ENCODE results near the gene ADH1B. TPM values are rescaled to one million over a fixed set of nuclear protein-coding genes. Genes with fewer than 3 reads are reported as not detected.

The ADH1B gene
- polyA plus RNA-seq, 2 of the 4 experiments (the other 2 are of a cell fraction) = not detected

GRCh38 chr4:99361268-99361898 lies 40.2 kb upstream of the ADH1B start:
- no peak for FAIRE-seq
- Histone ChIP-seq H3K4me1 (no peaks in the 10 kb centered on the region), H3K4me2 (no peak overlapping the region), H3K4me3 (no peak overlapping the region), H3K9me3 (no peaks in the 10 kb centered on the region), H3K27ac (no peak overlapping the region)
- POLR2A ChIA-PET = no interaction called here
- ATAC-seq = no peak
- no peak for TF ChIP-seq NR3C1 (IDR thresholded peaks at IDR 0.05)
- TF ChIP-seq HOXA7 (CRISPR knock-in tag; IDR thresholded peaks at IDR 0.05) = no peak
- TF ChIP-seq RAD21 (conservative IDR thresholded peaks at IDR 0.05 in 1 of 2, IDR thresholded peaks at IDR 0.05 in 1 of 2) = no peak
- no peak for TF ChIP-seq EP300 (IDR thresholded peaks at IDR 0.05)
- no peak for TF ChIP-seq CBX2 (IDR thresholded peaks at IDR 0.05; ENCODE audit: borderline replicate concordance, low read depth)
- no peak for TF ChIP-seq HDAC2 (IDR thresholded peaks at IDR 0.05)
- TF ChIP-seq FOSL2 (IDR thresholded peaks at IDR 0.05) = no peak
- TF ChIP-seq FOSL2 (CRISPR knock-in tag; IDR thresholded peaks at IDR 0.05) = no peak
- TF ChIP-seq TFCP2L1 (CRISPR knock-in tag; IDR thresholded peaks at IDR 0.05) = no peak
- no peak for TF ChIP-seq HES2 (IDR thresholded peaks at IDR 0.05)
- DNase-seq (ENCODE audit: low read depth in 1 of 2, low spot score in 1 of 2) = no peak
- CTCF ChIA-PET = no interaction called here

GRCh38 chr4:99359480-99360204 lies 38.4 kb upstream of the ADH1B start:
- Histone ChIP-seq H3K9me3 (no peaks in the 10 kb centered on the region), H3K4me2 (no peak overlapping the region), H3K4me1 (no peaks in the 10 kb centered on the region), H3K4me3 (no peak overlapping the region), H3K27ac (no peak overlapping the region)
- 23% methylated on average over 4 of the region's 27 CpGs for WGBS (ENCODE audit: missing lambda C conversion rate)
- CTCF ChIA-PET = interaction anchor here (1.1 kb wide), 1 partner anchor 18 kb away, joined by 3 read pairs; no protein-coding TSS in a partner anchor
- TF ChIP-seq PBX3 (IDR thresholded peaks at IDR 0.05) (no peak), KDM1A (IDR thresholded peaks at IDR 0.05; ENCODE audit: low read depth) (no peak), CTCF (IDR thresholded peaks at IDR 0.05) (no peak), MYC (IDR thresholded peaks at IDR 0.05; ENCODE audit: borderline replicate concordance, low read length) (no peak), NPAS2 (CRISPR knock-in tag; IDR thresholded peaks at IDR 0.05; ENCODE audit: borderline replicate concordance) (no peak), GATA3 (IDR thresholded peaks at IDR 0.05; ENCODE audit: borderline replicate concordance) (no peak), MAX (IDR thresholded peaks at IDR 0.05) (no peak), CBX2 (IDR thresholded peaks at IDR 0.05; ENCODE audit: borderline replicate concordance, low read depth) (no peak)
- POLR2A ChIA-PET = no interaction called here
- FAIRE-seq (no peak), DNase-seq (ENCODE audit: low read depth in 1 of 2, low spot score in 1 of 2) (no peak), ATAC-seq (no peak)

GRCh38 chr4:99357948-99358347 lies 36.7 kb upstream of the ADH1B start:
- no peak for DNase-seq (ENCODE audit: low read depth in 1 of 2, low spot score in 1 of 2)
- Histone ChIP-seq H3K4me2 (no peak overlapping the region), H3K27ac (no peak overlapping the region), H3K4me3 (no peak overlapping the region), H3K9me3 (no peaks in the 10 kb centered on the region), H3K4me1 (no peaks in the 10 kb centered on the region)
- POLR2A ChIA-PET = interaction anchor here (0.5 kb wide), 1 partner anchor 682 kb away, joined by 6 read pairs; no protein-coding TSS in a partner anchor
- no peak for FAIRE-seq
- CTCF ChIA-PET = no interaction called here
- WGBS (ENCODE audit: missing lambda C conversion rate) = 21% methylated on average over 2 of the region's 2 CpGs
- ATAC-seq = no peak
- TF ChIP-seq REST (IDR thresholded peaks at IDR 0.05) = no peak
- TF ChIP-seq HMGXB4 (CRISPR knock-in tag; IDR thresholded peaks at IDR 0.05; ENCODE audit: borderline replicate concordance) = no peak
- no peak for TF ChIP-seq CEBPB (IDR thresholded peaks at IDR 0.05)
- no peak for TF ChIP-seq FOXS1 (CRISPR knock-in tag; IDR thresholded peaks at IDR 0.05)
- TF ChIP-seq SMC3 (IDR thresholded peaks at IDR 0.05) = no peak
- no peak for TF ChIP-seq E2F6 (IDR thresholded peaks at IDR 0.05; ENCODE audit: borderline replicate concordance, low read depth)

Data from A549 (cell line).